ENCODE measurements around the gene TAS2R5. TPM values are rescaled to one million over a fixed set of nuclear protein-coding genes. Genes with fewer than 3 reads are reported as not detected.

TAS2R5 gene
- 5.1 and 5.8 TPM in 2 replicates for total RNA-seq (2014; rRNA removed; shearing (Covaris generic))
- 0.82 and 0.89 TPM in 2 replicates for polyA plus RNA-seq (2016; fragmentation: Nextera tagmentation; extraction: Ambion mirVana)
- long read RNA-seq, result 0 reads

GRCh38 chr7:141789917-141790316 is at the start of gene TAS2R5:
TAS2R5 (plus strand) TSS chr7:141790217; CDS start chr7:141790362, 145 bp downstream.
- no peak within 1 kb of the TSS for H3K27ac Mint-ChIP-seq
- TF ChIP-seq ZNF462 (CRISPR knock-in tag; IDR thresholded peaks at IDR 0.05) (no peak), POLR2AphosphoS5 (IDR thresholded peaks at IDR 0.05; ENCODE audit: low read depth) (no peak), ETS1 (IDR thresholded peaks at IDR 0.05) (no peak)
- Histone ChIP-seq H3K4me2 (no peak within 1 kb of the TSS), H4K20me1 (replicated peaks; ENCODE audit: insufficient read depth) (no peaks in the 10 kb centered on the region), H3K27ac (ENCODE audit: low read depth) (no peak within 1 kb of the TSS), H3F3A (replicated peaks; ENCODE audit: low read depth) (no peaks in the 10 kb centered on the region), H3K27me3 (ENCODE audit: insufficient read depth) (no peaks in the 10 kb centered on the region), H2AFZ (no peak within 1 kb of the TSS), H3K36me3 (ENCODE audit: insufficient read depth) (peaks cover 8% of the 10 kb centered on the region; the same call in 1 of the 2 replicates), H3K4me1 (ENCODE audit: insufficient read depth) (no peaks in the 10 kb centered on the region), H3K9me2 (ENCODE audit: insufficient read depth) (no peaks in the 10 kb centered on the region), H3K4me3 (no peak within 1 kb of the TSS), H3K79me2 (replicated peaks; ENCODE audit: insufficient read depth) (no peaks in the 10 kb centered on the region)
- no peaks in the 10 kb centered on the region for H3K9me3 Mint-ChIP-seq
- H3K4me3 Mint-ChIP-seq, result no peak within 1 kb of the TSS
- H3K4me1 Mint-ChIP-seq, result no peaks in the 10 kb centered on the region; the same call in 2 of the 3 replicates
- no peak for DNase-seq (ENCODE audit: low spot score)
- H3K27me3 Mint-ChIP-seq (ENCODE audit: insufficient read depth, low read depth, poor library complexity), result no peaks in the 10 kb centered on the region
- no peaks in the 10 kb centered on the region; the same call in 1 of the 3 replicates for H3K36me3 Mint-ChIP-seq (ENCODE audit: low read depth)
- no peak for ATAC-seq

GRCh38 chr7:141742229-141742628 is 47.8 kb upstream of the TAS2R5 start:
- H2AFZ ChIP-seq, result no peak overlapping the region
- no peak for DNase-seq (ENCODE audit: low spot score)
- H3K27ac ChIP-seq (ENCODE audit: low read depth), result no peak overlapping the region
- H3K4me1 ChIP-seq (ENCODE audit: insufficient read depth), result peaks cover 8% of the 10 kb centered on the region
- H3K79me2 ChIP-seq (replicated peaks; ENCODE audit: insufficient read depth), result peaks cover 41% of the 10 kb centered on the region
- 0 out of 2 replicates have a peak, but pooled peaks cover 3% of the 10 kb centered on the region for H3F3A ChIP-seq (replicated peaks; ENCODE audit: low read depth)
- H4K20me1 ChIP-seq (replicated peaks; ENCODE audit: insufficient read depth), result peaks cover 25% of the 10 kb centered on the region
- H3K4me2 ChIP-seq, result no peak overlapping the region
- H3K9me2 ChIP-seq (ENCODE audit: insufficient read depth), result no peaks in the 10 kb centered on the region
- H3K9me3 Mint-ChIP-seq, result no peaks in the 10 kb centered on the region
- H3K4me1 Mint-ChIP-seq, result peaks cover 17% of the 10 kb centered on the region
- peaks cover 77% of the 10 kb centered on the region for H3K36me3 ChIP-seq (ENCODE audit: insufficient read depth)
- H3K27me3 ChIP-seq (ENCODE audit: insufficient read depth), result no peaks in the 10 kb centered on the region
- H3K27me3 Mint-ChIP-seq (ENCODE audit: insufficient read depth, low read depth, poor library complexity), result peaks cover 4% of the 10 kb centered on the region
- H3K27ac Mint-ChIP-seq, result no peak overlapping the region
- no peak for ATAC-seq
- no peak overlapping the region for H3K4me3 ChIP-seq
- no peak overlapping the region for H3K4me3 Mint-ChIP-seq
- H3K36me3 Mint-ChIP-seq (ENCODE audit: low read depth), result peaks cover 79% of the 10 kb centered on the region
- TF ChIP-seq POLR2AphosphoS5 (IDR thresholded peaks at IDR 0.05; ENCODE audit: low read depth) (no peak), CREB1 (CRISPR knock-in tag; IDR thresholded peaks at IDR 0.05; ENCODE audit: low read depth) (no peak), JUNB (IDR thresholded peaks at IDR 0.05; ENCODE audit: unreplicated experiment) (no peak), ZNF331 (CRISPR knock-in tag; IDR thresholded peaks at IDR 0.05; ENCODE audit: low read depth) (no peak), EZH2phosphoT487 (IDR thresholded peaks at IDR 0.05; ENCODE audit: unreplicated experiment) (no peak)

Measured in GM23338 (cell line).